ENCODE measurements around the gene RABL3.

- no peak for TF ChIP-seq CTCF (IDR thresholded peaks at IDR 0.05; ENCODE audit: low read depth, low read length)
- TF ChIP-seq EZH2phosphoT487 (IDR thresholded peaks at IDR 0.05; ENCODE audit: low read depth): no peak
These were observed 100.5 kb downstream of the RABL3 start for GRCh38 chr3:120641696-120642246.

Data from OCI-LY3 (cell line).